B cell (primary cell): Measurements from ENCODE around the gene ASPHD1.

ENCODE experiments used
- EZH2 ChIP-seq: IDR thresholded peaks from 2 replicates; pipeline ENCODE4 v1.6.1; 2012; ENCODE audit warnings: borderline replicate concordance, low read depth, mild to moderate bottlenecking, moderate library complexity, low read length; ENCODE audit not compliant: insufficient read depth, poor library complexity, severe bottlenecking
- TF ChIP-seq, protein P1 (sequence below): fragments of 200-600 bp; IDR thresholded peaks from one replicate; pipeline ENCODE4 v1.8.0; 2022; ENCODE audit warnings: antibody characterized with exemption, mild to moderate bottlenecking

DNA sequence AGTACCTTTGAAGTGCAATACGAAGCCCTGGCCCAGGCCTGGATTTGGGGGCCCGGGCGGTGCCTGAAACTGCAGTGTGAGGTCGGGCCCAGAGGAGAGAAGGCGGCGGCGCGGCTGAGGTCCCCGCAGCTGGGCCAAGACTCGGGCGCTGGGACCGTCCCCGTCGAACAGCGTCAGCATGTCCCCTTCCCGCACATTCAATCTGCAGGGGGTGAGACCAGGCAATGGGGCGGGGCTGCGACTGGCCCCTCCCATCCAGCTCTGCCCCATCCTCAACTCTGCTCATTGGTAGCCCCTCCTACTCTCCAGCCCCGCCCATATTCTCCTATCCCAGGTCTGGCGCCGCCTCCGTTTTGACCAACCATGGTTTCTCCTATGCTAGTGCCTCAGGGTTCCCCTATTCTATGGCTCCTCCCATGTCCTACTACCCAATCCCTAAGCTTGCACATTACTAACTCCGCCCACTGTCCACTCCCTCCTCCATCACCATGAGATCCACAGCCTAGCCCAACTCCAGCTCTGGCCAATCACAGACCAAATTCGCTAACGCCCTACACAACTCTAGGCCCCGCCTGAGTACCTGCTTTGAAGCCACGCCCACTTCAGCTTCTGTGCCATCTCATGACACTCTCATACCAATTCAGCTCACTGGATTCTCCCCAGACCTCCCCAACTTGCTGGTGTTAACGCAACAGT, 22.9 kb upstream of the ASPHD1 start:
- no peak for TF ChIP-seq EZH2
- TF ChIP-seq, protein P1, sequence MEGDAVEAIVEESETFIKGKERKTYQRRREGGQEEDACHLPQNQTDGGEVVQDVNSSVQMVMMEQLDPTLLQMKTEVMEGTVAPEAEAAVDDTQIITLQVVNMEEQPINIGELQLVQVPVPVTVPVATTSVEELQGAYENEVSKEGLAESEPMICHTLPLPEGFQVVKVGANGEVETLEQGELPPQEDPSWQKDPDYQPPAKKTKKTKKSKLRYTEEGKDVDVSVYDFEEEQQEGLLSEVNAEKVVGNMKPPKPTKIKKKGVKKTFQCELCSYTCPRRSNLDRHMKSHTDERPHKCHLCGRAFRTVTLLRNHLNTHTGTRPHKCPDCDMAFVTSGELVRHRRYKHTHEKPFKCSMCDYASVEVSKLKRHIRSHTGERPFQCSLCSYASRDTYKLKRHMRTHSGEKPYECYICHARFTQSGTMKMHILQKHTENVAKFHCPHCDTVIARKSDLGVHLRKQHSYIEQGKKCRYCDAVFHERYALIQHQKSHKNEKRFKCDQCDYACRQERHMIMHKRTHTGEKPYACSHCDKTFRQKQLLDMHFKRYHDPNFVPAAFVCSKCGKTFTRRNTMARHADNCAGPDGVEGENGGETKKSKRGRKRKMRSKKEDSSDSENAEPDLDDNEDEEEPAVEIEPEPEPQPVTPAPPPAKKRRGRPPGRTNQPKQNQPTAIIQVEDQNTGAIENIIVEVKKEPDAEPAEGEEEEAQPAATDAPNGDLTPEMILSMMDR = no peak
